Measurements from ENCODE around the gene PPRC1. TPM values are rescaled to one million over a fixed set of nuclear protein-coding genes. Genes with fewer than 3 reads are reported as not detected.

The PPRC1 gene
- total and polyA plus RNA-seq, 12 donors: 11.1 to 39.9 (median 22.4) TPM

DNA sequence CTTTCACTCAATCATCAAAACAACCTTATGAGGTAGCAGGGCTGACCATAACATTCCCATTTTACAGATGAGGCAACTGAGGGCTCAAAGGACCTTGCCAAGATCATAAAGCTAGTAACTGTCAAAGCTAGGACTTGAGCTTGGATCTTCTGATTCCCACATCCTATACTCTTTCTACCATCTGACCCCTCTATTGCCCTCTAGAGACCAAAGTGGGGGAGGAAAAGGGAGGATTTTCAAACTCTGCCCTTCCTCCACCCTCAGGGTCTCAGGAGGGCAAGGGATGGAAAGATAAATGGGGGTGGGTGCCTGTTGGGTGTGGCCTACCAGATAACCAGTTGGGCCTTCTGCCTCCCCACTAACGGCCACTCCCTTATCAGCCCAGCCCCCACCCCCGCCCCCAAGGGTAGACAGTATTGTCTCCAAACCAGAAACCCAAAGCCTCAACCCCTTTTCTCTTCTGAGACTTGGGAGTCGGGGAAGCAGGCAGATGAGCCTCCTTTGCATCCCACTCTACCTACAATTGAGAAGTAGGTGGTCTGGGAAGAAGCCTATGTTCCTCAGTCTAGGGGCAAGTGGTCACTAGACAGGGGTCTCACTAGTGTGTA, 20.5 kb upstream of the PPRC1 start:
- Histone ChIP-seq H3K27me3 (no peaks in the 10 kb centered on the region), H3K36me3 (replicated peaks in 1 of 2) (peaks cover 0 to 45% of the 10 kb centered on the region in 2 donors), H3K4me1 (replicated peaks in 1 of 2) (peaks cover 34 to 47% of the 10 kb centered on the region in 2 donors), H3K4me3 (no peak overlapping the region), H3K9me3 (replicated peaks in 1 of 3) (no peaks in the 10 kb centered on the region), H3K27ac (no peak overlapping the region)
- intact Hi-C loops (cut with DNase I): no loop called here
- no peak for TF ChIP-seq POLR2A (IDR thresholded peaks at IDR 0.05)
- TF ChIP-seq, protein P1, sequence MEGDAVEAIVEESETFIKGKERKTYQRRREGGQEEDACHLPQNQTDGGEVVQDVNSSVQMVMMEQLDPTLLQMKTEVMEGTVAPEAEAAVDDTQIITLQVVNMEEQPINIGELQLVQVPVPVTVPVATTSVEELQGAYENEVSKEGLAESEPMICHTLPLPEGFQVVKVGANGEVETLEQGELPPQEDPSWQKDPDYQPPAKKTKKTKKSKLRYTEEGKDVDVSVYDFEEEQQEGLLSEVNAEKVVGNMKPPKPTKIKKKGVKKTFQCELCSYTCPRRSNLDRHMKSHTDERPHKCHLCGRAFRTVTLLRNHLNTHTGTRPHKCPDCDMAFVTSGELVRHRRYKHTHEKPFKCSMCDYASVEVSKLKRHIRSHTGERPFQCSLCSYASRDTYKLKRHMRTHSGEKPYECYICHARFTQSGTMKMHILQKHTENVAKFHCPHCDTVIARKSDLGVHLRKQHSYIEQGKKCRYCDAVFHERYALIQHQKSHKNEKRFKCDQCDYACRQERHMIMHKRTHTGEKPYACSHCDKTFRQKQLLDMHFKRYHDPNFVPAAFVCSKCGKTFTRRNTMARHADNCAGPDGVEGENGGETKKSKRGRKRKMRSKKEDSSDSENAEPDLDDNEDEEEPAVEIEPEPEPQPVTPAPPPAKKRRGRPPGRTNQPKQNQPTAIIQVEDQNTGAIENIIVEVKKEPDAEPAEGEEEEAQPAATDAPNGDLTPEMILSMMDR (IDR thresholded peaks at IDR 0.05): no peak
- WGBS, 4 donors: 53 to 61% (median 57%) methylated on average over 2 to 3 of the region's 3 CpGs
- no peak for DNase-seq

DNA sequence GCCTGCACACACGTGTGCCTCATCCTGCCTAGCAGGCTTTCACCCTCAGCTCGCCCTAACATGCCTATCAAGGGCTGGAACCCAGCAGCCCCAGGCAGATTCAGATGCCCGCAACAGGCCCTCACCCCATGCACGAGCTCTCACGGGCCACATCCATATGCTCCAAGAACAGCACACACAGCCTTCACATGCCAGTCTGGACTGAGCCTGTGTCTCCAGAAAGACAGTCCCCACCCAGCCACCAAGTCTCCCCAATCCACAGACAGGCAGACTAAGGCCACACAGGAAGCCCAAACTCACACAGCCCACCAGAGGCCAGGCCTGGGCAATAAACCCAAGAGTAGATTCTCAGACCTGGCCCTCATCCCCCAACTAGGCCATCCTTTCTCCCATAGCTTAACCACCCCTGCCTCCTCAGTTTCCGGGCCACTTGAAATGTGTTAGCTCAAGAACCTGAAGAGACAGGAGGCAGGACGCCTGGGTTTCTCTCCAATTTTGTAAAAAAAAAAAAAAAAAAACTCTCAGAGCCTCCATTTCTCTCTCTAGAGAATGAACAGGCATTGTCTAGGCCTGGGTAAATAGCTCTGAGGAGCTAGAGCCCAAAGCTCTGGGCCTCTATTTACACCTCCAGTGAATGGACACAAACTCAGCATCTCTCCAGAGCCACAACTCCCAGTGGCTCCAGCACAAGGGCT, 19.4 kb upstream of the PPRC1 start:
- Histone ChIP-seq H3K9me3 (replicated peaks in 1 of 3) (no peaks in the 10 kb centered on the region), H3K27ac (peak overlapping the region in 1 of 5 donors; percentile 96), H3K4me3 (peak overlapping the region in 2 of 4 donors; percentile 67 to 79), H3K36me3 (replicated peaks in 1 of 2) (peaks cover 0 to 34% of the 10 kb centered on the region in 2 donors), H3K4me1 (replicated peaks in 1 of 2) (peaks cover 45 to 58% of the 10 kb centered on the region in 2 donors), H3K27me3 (no peaks in the 10 kb centered on the region)
- intact Hi-C loops (cut with DNase I): no loop called here
- TF ChIP-seq, protein P1 (IDR thresholded peaks at IDR 0.05): no peak
- TF ChIP-seq POLR2A (IDR thresholded peaks at IDR 0.05): no peak
- no peak for DNase-seq
- 53 to 64% (median 55%) methylated on average over 2 to 7 of the region's 7 CpGs for WGBS, 4 donors

DNA sequence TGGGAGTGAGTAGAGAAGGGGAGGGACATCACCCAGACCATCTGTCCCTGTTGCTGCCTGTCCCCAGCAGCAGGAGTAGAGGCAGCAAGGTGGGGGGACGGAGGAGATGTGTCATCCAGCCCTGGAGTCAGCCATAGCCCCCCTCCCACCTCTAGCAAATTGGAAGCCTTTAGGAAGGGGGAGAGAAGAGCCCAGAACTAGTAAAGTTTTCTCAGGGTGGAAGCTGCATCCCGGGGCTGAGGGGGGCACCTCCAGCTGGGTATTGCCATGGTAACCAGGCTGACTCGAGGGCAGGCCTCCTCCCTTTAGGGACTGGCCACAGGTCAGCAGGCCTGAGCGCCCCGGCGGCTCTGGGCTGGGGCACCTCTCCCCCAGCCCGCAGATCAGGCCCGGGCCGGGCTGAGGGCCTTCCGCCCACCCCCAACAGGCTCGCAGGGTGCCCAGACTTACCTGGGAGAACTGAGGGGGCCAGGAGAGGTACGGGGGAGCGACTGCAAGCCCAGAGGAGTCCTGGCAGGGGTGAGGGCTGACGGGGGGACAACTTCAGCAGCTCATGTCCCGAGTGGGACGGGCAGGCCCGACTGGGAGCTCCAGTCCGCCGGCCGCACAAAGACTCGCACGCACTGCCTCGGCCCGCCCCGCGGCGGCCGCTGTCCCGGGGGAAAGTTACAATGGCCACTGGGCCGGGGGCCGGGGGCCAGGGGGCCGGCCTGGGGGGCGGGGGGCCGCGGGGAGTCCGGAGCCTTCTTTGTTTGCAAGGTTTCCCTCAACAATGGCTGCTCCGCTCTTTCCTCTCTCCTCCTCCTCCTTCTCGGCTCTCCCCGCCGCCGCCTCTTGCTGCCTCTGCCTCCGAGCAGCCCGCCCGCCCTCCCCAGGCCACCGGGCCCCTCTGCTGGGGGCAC, 18.6 kb upstream of the PPRC1 start:
- H3K9me3 ChIP-seq (replicated peaks in 1 of 3): no peaks in the 10 kb centered on the region
- WGBS, 4 donors: 0 to 7% (median 3%) methylated on average over 3 to 44 of the region's 45 CpGs
- intact Hi-C loops (cut with DNase I): no loop called here
- TF ChIP-seq POLR2A (IDR thresholded peaks at IDR 0.05): no peak
- TF ChIP-seq, protein P1 (IDR thresholded peaks at IDR 0.05): no peak
- H3K4me3 ChIP-seq: peak overlapping the region in 2 of 4 donors; percentile 67 to 79
- peaks cover 0 to 26% of the 10 kb centered on the region in 2 donors for H3K36me3 ChIP-seq (replicated peaks in 1 of 2)
- DNase-seq: peak in 3 of 7 donors; percentile 24 to 47 (median 40)
- peak overlapping the region in 4 of 5 donors; percentile 74 to 99 (median 86) for H3K27ac ChIP-seq
- no peaks in the 10 kb centered on the region for H3K27me3 ChIP-seq
- H3K4me1 ChIP-seq (replicated peaks in 1 of 2): peaks cover 53 to 65% of the 10 kb centered on the region in 2 donors

Measured in adrenal gland (tissue), 12 donors.